Activated naive CD8-positive, alpha-beta T cell (primary cell): ENCODE results near the gene EDN1.

Experiments used
- H3K27ac Mint-ChIP-seq: one replicate; pipeline ENCODE4 v1.8.0; 2021; ENCODE audit warnings: mixed read lengths
- H3K27me3 Mint-ChIP-seq: one replicate; pipeline ENCODE4 v1.8.0; 2021; ENCODE audit warnings: mixed read lengths
- H3K36me3 Mint-ChIP-seq: one replicate; pipeline ENCODE4 v1.8.0; 2021; ENCODE audit warnings: mixed read lengths
- H3K4me1 Mint-ChIP-seq: one replicate; pipeline ENCODE4 v1.8.0; 2021; ENCODE audit warnings: low read depth, mixed read lengths
- H3K4me3 Mint-ChIP-seq: one replicate; pipeline ENCODE4 v1.8.0; 2021; ENCODE audit warnings: mild to moderate bottlenecking, mixed read lengths
- H3K9me3 Mint-ChIP-seq: one replicate; pipeline ENCODE4 v1.8.0; 2021; ENCODE audit warnings: low read depth, mixed read lengths

The EDN1 gene

GRCh38 chr6:12289933-12290820 lies at the start of gene EDN1:
Gene EDN1, plus strand, starts transcription at chr6:12290361. Its CDS starts 269 bp downstream, at chr6:12290630.
- H3K27me3 Mint-ChIP-seq: peaks cover 28% of the 10 kb centered on the region
- H3K9me3 Mint-ChIP-seq: no peaks in the 10 kb centered on the region
- H3K4me3 Mint-ChIP-seq: peak within 1 kb of the TSS; percentile 91
- H3K4me1 Mint-ChIP-seq: peaks cover 15% of the 10 kb centered on the region
- H3K36me3 Mint-ChIP-seq: no peaks in the 10 kb centered on the region
- no peak within 1 kb of the TSS for H3K27ac Mint-ChIP-seq

GRCh38 chr6:12241493-12242175 lies 48.5 kb upstream of the EDN1 start:
- no peaks in the 10 kb centered on the region for H3K9me3 Mint-ChIP-seq
- H3K36me3 Mint-ChIP-seq: no peaks in the 10 kb centered on the region
- peak overlapping the region; percentile 80 for H3K27ac Mint-ChIP-seq
- H3K27me3 Mint-ChIP-seq: no peaks in the 10 kb centered on the region
- peaks cover 17% of the 10 kb centered on the region for H3K4me1 Mint-ChIP-seq
- H3K4me3 Mint-ChIP-seq: no peak overlapping the region

- H3K27me3 Mint-ChIP-seq: peaks cover 1% of the 10 kb centered on the region
- no peak overlapping the region for H3K4me3 Mint-ChIP-seq
- H3K27ac Mint-ChIP-seq: no peak overlapping the region
- H3K36me3 Mint-ChIP-seq: no peaks in the 10 kb centered on the region
- peaks cover 17% of the 10 kb centered on the region for H3K4me1 Mint-ChIP-seq
- H3K9me3 Mint-ChIP-seq: no peaks in the 10 kb centered on the region
Observed at GRCh38 chr6:12243169-12243568, 47.0 kb upstream of the EDN1 start.

- Mint-ChIP-seq H3K9me3 (no peaks in the 10 kb centered on the region), H3K4me3 (no peak overlapping the region), H3K27me3 (peaks cover 4% of the 10 kb centered on the region), H3K27ac (no peak overlapping the region), H3K4me1 (peaks cover 9% of the 10 kb centered on the region), H3K36me3 (no peaks in the 10 kb centered on the region)
Observed at GRCh38 chr6:12245360-12245759, 44.8 kb upstream of the EDN1 start.

- no peaks in the 10 kb centered on the region for H3K36me3 Mint-ChIP-seq
- H3K9me3 Mint-ChIP-seq: no peaks in the 10 kb centered on the region
- peaks cover 9% of the 10 kb centered on the region for H3K4me1 Mint-ChIP-seq
- no peak overlapping the region for H3K4me3 Mint-ChIP-seq
- no peak overlapping the region for H3K27ac Mint-ChIP-seq
- H3K27me3 Mint-ChIP-seq: peaks cover 4% of the 10 kb centered on the region
Observed at GRCh38 chr6:12245763-12246718, 44.1 kb upstream of the EDN1 start.

- Mint-ChIP-seq H3K4me3 (no peak overlapping the region), H3K27me3 (peaks cover 4% of the 10 kb centered on the region), H3K27ac (no peak overlapping the region), H3K9me3 (no peaks in the 10 kb centered on the region), H3K36me3 (no peaks in the 10 kb centered on the region), H3K4me1 (peaks cover 3% of the 10 kb centered on the region)
Observed at GRCh38 chr6:12246900-12247299, 43.3 kb upstream of the EDN1 start.

GRCh38 chr6:12249541-12250382 lies 40.4 kb upstream of the EDN1 start:
- Mint-ChIP-seq H3K36me3 (peaks cover 2% of the 10 kb centered on the region), H3K27ac (no peak overlapping the region), H3K4me1 (no peaks in the 10 kb centered on the region), H3K4me3 (no peak overlapping the region), H3K27me3 (peaks cover 9% of the 10 kb centered on the region), H3K9me3 (no peaks in the 10 kb centered on the region)

GRCh38 chr6:12250383-12250770 lies 39.8 kb upstream of the EDN1 start:
- H3K4me1 Mint-ChIP-seq: no peaks in the 10 kb centered on the region
- H3K4me3 Mint-ChIP-seq: no peak overlapping the region
- peaks cover 2% of the 10 kb centered on the region for H3K36me3 Mint-ChIP-seq
- no peaks in the 10 kb centered on the region for H3K9me3 Mint-ChIP-seq
- H3K27me3 Mint-ChIP-seq: peaks cover 9% of the 10 kb centered on the region
- H3K27ac Mint-ChIP-seq: no peak overlapping the region

- H3K4me1 Mint-ChIP-seq: no peaks in the 10 kb centered on the region
- H3K27me3 Mint-ChIP-seq: peaks cover 8% of the 10 kb centered on the region
- H3K27ac Mint-ChIP-seq: no peak overlapping the region
- no peaks in the 10 kb centered on the region for H3K9me3 Mint-ChIP-seq
- H3K4me3 Mint-ChIP-seq: no peak overlapping the region
- peaks cover 2% of the 10 kb centered on the region for H3K36me3 Mint-ChIP-seq
Observed at GRCh38 chr6:12254210-12254609, 36.0 kb upstream of the EDN1 start.

- H3K4me3 Mint-ChIP-seq: no peak overlapping the region
- H3K27me3 Mint-ChIP-seq: peaks cover 6% of the 10 kb centered on the region
- no peaks in the 10 kb centered on the region for H3K9me3 Mint-ChIP-seq
- no peaks in the 10 kb centered on the region for H3K4me1 Mint-ChIP-seq
- H3K27ac Mint-ChIP-seq: no peak overlapping the region
- H3K36me3 Mint-ChIP-seq: peaks cover 2% of the 10 kb centered on the region
Observed at GRCh38 chr6:12258191-12258590, 32.0 kb upstream of the EDN1 start.

GRCh38 chr6:12258591-12259075 lies 31.5 kb upstream of the EDN1 start:
- H3K36me3 Mint-ChIP-seq: peaks cover 2% of the 10 kb centered on the region
- H3K4me3 Mint-ChIP-seq: no peak overlapping the region
- H3K4me1 Mint-ChIP-seq: no peaks in the 10 kb centered on the region
- H3K27ac Mint-ChIP-seq: no peak overlapping the region
- peaks cover 6% of the 10 kb centered on the region for H3K27me3 Mint-ChIP-seq
- H3K9me3 Mint-ChIP-seq: no peaks in the 10 kb centered on the region

GRCh38 chr6:12260458-12261093 lies 29.6 kb upstream of the EDN1 start:
- Mint-ChIP-seq H3K27ac (no peak overlapping the region), H3K36me3 (no peaks in the 10 kb centered on the region), H3K4me1 (no peaks in the 10 kb centered on the region), H3K4me3 (no peak overlapping the region), H3K27me3 (peaks cover 1% of the 10 kb centered on the region), H3K9me3 (no peaks in the 10 kb centered on the region)

GRCh38 chr6:12261502-12261901 lies 28.7 kb upstream of the EDN1 start:
- Mint-ChIP-seq H3K36me3 (no peaks in the 10 kb centered on the region), H3K9me3 (no peaks in the 10 kb centered on the region), H3K27ac (no peak overlapping the region), H3K4me3 (no peak overlapping the region), H3K4me1 (no peaks in the 10 kb centered on the region), H3K27me3 (peaks cover 1% of the 10 kb centered on the region)
